Lung (tissue), 12 donors: ENCODE data around the gene TMTC2. TPM values are rescaled to one million over a fixed set of nuclear protein-coding genes. Genes with fewer than 3 reads are reported as not detected.

ENCODE experiments used
- ATAC-seq: fragments of 200-7000 bp; cut with Tn5 transposase; one replicate; pipeline ENCODE4 v1.9.1; 2020; ENCODE audit warnings: moderate number of reproducible peaks; ENCODE audit not compliant: insufficient read depth, low FRiP score
- DNase-seq, 3 donors: peaks; one replicate each; pipeline ENCODE4 v3.0.0-alpha.2; 2013 to 2017
- H3K27ac ChIP-seq, 2 donors: one replicate each; pipeline ENCODE4 v1.5.1; 2013; ENCODE audit warnings: mild to moderate bottlenecking in 2 of 2, moderate library complexity in 2 of 2, control low read depth in 1 of 2, inconsistent platforms in 1 of 2, low read depth in 1 of 2, low read length in 1 of 2
- H3K27me3 ChIP-seq, 3 donors: one replicate each; pipeline ENCODE4 v1.5.1; 2013; ENCODE audit warnings: low read length in 2 of 3; ENCODE audit not compliant: control insufficient read depth in 3 of 3, insufficient read depth in 3 of 3
- H3K36me3 ChIP-seq, 4 donors: one replicate each; pipeline ENCODE4 v1.5.1; 2013; ENCODE audit warnings: low read length in 4 of 4, mild to moderate bottlenecking in 1 of 4, moderate library complexity in 1 of 4; ENCODE audit not compliant: control insufficient read depth in 4 of 4, insufficient read depth in 4 of 4
- H3K4me1 ChIP-seq, 5 donors: one replicate each; pipeline ENCODE4 v1.5.1; 2013; ENCODE audit warnings: low read length in 5 of 5, mild to moderate bottlenecking in 2 of 5, moderate library complexity in 1 of 5; ENCODE audit not compliant: control insufficient read depth in 5 of 5, insufficient read depth in 5 of 5
- H3K4me3 ChIP-seq: one replicate; pipeline ENCODE4 v1.5.1; 2013; ENCODE audit warnings: mild to moderate bottlenecking, control low read depth, moderate library complexity
- H3K9ac ChIP-seq, 2 donors: one replicate each; pipeline ENCODE4 v1.5.1; 2013; ENCODE audit warnings: low read length in 2 of 2, control low read depth in 1 of 2; ENCODE audit not compliant: insufficient read depth in 1 of 2
- H3K9me3 ChIP-seq, 4 donors: one replicate each; pipeline ENCODE4 v1.5.1; 2013; ENCODE audit warnings: low read length in 3 of 4, mild to moderate bottlenecking in 1 of 4, moderate library complexity in 1 of 4; ENCODE audit not compliant: control insufficient read depth in 4 of 4, insufficient read depth in 3 of 4
- CTCF ChIP-seq: IDR thresholded peaks from 2 replicates; pipeline ENCODE4 v1.5.1; 2012; ENCODE audit warnings: mild to moderate bottlenecking; ENCODE audit errors: control extremely low read depth, extremely low read depth
- WGBS, 2 donors: extraction: QIAGEN DNeasy Blood & Tissue Kit; methylation state at CpG; one replicate each; pipeline ENCODE4 v1.1.7; 2013; 5-methylcytosine and 5-hydroxymethylcytosine counted together
- polyA plus RNA-seq, 2 donors: library from polyadenylated mRNA; stranded (reverse); fragments of 200-250 nt; gene quantifications; one replicate each; pipeline ENCODE4 v1.2.1, GENCODE V29; 2013
- total RNA-seq, 2 donors: library from RNA; depleted of rRNA in 1 of 2; stranded (reverse); fragments of >200 nt in 1 of 2; gene quantifications; one replicate each; pipeline ENCODE4 v1.2.1, GENCODE V29; 2014 to 2021
- donor health status: control.
- donor health status: control.
- donor health status: Bipolar disorder and iron deficiency.
- donor health status: healthy.
- donor health status: DM: yes; HTN: yes; CAD: no.

The TMTC2 gene
- total and polyA plus RNA-seq, 4 donors, result 5.3 to 77.1 (median 14.0) TPM

GRCh38 chr12:83084516-83085234, 398.0 kb downstream of the TMTC2 start:
- Histone ChIP-seq H3K27me3 (no peaks in the 10 kb centered on the region), H3K4me3 (no peak overlapping the region), H3K36me3 (no peaks in the 10 kb centered on the region), H3K9me3 (no peaks in the 10 kb centered on the region), H3K9ac (no peak overlapping the region), H3K27ac (no peak overlapping the region), H3K4me1 (peaks cover 0 to 8% (median 3%) of the 10 kb centered on the region in 5 donors)
- WGBS, 2 donors, result 72 to 88% methylated on average over 3 of the region's 3 CpGs
- no peak for TF ChIP-seq CTCF
- ATAC-seq, result no peak
- no peak for DNase-seq

- no peaks in the 10 kb centered on the region for H3K36me3 ChIP-seq
- H3K27me3 ChIP-seq, result no peaks in the 10 kb centered on the region
- no peak for TF ChIP-seq CTCF
- ATAC-seq (no peak), DNase-seq (no peak)
- no peaks in the 10 kb centered on the region for H3K9me3 ChIP-seq
- 93 to 94% methylated on average over 10 of the region's 10 CpGs for WGBS, 2 donors
- no peak overlapping the region for H3K4me3 ChIP-seq
- H3K9ac ChIP-seq, result no peak overlapping the region
- H3K4me1 ChIP-seq, result peaks cover 0 to 8% (median 3%) of the 10 kb centered on the region in 5 donors
- H3K27ac ChIP-seq, result no peak overlapping the region
These were observed 399.3 kb downstream of the TMTC2 start for GRCh38 chr12:83086023-83086422.

GRCh38 chr12:83089575-83089974, 402.9 kb downstream of the TMTC2 start:
- H3K4me3 ChIP-seq, result no peak overlapping the region
- TF ChIP-seq CTCF, result no peak
- H3K36me3 ChIP-seq, result no peaks in the 10 kb centered on the region
- H3K27ac ChIP-seq, result no peak overlapping the region
- DNase-seq (no peak), ATAC-seq (no peak)
- no peaks in the 10 kb centered on the region for H3K9me3 ChIP-seq
- 93 to 97% methylated on average over 2 of the region's 2 CpGs for WGBS, 2 donors
- no peaks in the 10 kb centered on the region for H3K27me3 ChIP-seq
- H3K4me1 ChIP-seq, result peaks cover 0 to 5% (median 0%) of the 10 kb centered on the region in 5 donors
- H3K9ac ChIP-seq, result no peak overlapping the region
